SKM-1 treated with dmso at 0.1 percent for 144 hours (cell line): ENCODE data around the gene CENPP.

Source experiments
- DNase-seq: peaks from one replicate; lab custom pipeline; 2025; ENCODE audit not compliant: unreplicated experiment; lab: John Stamatoyannopoulos, UW

The CENPP gene

DNA sequence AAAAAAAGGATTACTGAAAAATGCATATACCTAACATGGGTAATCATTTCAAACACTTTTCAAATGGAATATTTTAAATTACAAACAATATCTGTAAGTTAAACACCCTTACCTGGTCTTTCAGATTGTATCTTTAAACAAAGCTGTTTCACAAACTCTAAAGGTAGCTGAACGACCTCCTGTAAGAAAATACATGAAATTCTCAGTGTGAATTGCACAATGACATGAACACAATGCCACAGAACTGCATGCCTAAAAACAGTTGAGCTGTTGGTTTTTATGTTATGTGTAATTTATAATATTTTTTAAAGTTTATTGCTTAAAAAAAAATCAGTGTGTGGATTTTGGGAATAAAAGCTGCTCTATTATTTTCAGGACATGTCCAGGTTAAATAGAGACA lies 326.7 kb downstream of the CENPP start:
- no peak for DNase-seq

GRCh38 chr9:92654481-92655301 lies 328.9 kb downstream of the CENPP start:
- no peak for DNase-seq

- no peak for DNase-seq
Observed at GRCh38 chr9:92655366-92655765, 329.6 kb downstream of the CENPP start.

DNA sequence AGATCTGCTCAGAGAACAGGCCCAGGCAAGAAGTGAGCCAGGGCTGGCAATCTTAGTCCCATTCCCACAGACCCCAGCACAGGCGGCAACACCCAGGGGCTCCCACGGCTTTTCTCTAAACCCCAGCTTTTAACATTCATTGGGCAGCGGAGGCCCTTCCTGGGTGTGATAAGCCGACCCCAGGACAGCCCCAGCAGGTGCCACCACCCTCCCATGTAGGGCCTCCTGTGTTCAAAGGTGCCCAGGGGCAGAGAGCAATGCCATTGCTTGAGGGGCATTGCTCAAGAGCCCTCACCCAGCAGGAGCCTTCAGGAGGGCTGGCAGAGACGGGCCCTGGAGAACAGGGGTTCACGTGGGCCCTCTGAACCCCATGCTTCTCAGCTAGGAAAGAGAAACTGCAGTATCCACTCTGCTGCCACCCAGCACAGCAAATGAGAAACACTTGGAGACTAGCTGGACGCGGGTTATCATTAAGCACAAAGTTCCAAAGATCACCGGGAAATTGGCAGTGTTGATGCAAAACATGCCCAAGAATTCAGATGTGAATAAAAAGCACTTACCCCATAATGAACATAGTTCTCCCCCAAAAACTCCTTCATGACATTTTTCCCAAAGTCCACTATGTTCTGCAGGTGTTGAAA lies 330.3 kb downstream of the CENPP start:
- DNase-seq: no peak

DNA sequence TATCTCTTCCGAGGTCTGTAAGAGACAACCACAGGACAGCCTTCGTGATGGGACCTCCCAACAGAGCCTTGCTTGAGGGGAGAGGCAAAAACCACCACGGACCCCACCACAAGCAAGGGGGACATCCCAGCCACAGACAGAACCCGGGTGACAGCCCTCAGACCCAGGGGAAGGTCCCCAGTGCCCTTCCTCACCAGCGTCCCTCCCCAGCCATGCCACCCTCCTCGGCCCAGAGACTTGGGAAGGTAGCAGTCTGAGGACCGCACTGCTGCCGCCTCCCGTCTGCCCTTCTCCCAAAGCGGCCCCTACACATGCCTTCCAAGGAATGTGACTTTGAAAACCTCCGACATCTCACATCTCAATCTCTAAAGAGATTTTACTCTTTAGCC lies 330.8 kb downstream of the CENPP start:
- DNase-seq: no peak

DNA sequence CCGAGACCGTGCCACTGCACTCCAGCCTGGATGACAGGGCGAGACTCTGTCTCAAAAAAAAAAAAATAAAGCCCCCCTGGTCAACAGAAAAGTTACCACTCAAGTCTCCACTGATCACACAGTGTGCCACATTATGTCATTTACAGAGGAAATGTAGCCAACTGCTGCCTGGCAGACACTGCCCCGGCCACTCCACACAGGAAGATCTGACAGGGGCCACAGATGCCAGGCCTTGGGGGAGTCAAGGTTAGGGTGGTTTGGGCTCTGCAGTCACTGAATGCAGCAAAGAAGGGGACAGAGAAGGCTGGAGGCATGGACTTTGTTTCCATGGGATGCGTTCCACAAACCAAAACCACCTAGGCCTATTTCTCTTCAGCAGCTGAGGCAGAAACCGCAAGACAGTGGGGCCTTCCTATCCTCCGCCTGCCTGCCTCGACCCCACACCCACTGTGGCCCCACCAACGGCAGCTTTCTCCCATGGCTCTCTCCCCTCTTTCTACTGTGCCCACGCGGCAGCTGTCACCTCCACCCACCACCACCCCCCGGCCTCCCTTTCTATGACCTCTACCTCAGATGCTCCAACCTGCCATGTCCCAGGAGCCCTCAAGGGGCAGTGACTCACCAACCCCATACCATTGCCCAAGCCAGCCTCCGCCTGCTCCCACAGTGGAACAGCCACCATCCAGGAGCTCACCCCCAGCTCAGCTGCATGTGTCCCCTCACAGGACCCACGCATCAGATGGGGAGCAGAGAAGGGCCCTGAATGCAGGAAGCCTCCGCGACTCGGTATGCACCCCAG lies 331.7 kb downstream of the CENPP start:
- DNase-seq: no peak

DNA sequence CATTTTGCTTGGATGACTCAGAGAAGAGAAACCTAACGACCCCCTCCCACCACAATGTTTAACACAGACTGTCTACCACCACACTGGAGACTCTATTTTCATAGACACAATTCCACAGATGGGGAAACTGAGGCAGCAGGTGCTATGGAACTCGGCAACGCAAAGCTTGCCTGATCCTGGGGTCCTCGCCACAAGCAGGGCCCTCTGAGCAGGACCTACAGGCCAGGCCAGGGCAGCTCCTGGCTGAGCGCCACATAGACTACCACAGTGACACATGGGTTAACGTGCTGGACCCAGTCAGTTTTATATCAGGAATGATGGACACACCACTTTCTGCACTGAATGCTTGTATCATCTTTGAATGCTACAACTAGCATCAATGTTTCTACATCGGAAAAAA lies 332.4 kb downstream of the CENPP start:
- DNase-seq: no peak

DNA sequence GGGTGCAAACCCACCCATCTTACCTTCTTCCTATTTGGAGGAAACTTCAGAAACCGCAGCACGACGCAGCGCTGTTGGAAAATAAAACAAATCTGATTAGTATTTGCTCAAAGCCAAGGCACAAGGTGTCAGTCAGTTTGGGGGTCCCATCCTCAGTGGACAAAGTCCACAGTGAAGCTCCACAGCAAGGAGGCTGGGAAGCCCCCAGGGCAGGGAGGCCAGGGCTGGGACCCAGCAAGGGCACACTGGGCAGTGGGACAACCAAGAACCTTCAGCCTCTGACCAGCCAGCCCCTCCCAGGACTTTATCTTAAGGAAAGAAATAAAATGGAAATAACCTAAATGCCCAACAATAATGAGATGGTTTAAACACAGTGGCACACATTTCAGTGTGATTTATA lies 332.9 kb downstream of the CENPP start:
- no peak for DNase-seq

DNA sequence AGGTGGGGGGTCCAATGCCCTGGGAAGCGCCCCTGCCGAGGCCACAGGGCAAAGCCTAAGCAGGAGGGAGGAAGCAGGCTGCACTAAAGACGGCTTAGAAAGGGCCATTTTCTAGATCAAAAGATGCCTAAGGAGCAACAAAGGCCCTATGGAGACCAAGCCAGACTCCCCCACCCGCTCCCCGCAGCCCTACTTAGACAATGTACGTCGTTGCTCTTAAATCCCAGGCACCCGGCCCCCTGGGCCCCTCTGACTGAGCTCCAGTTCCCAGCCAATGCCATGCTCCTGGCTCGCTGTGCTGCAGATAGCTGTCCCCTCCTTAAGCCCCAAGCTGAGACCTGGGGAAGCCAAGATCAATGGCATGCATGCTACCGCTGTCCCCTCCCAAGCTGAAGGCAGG lies 333.8 kb downstream of the CENPP start:
- DNase-seq: no peak

DNA sequence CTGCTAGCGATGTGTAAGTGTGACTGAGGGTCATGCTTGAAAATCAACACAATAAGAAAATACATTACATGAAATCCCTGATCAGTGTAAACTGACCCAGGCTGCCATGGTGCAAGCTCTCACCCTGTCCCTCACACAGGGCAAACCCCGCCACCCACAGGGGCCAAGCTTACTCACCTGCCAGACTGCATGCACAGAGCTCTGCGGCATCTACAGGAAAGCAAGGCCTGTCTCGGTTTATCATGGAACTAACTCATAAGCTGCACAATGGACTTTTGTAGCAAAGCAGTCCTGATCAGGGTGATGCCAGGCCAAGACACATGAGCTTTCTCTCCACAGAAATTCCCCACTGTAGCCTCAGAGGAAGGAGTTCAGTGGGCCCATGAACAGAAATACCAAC lies 334.5 kb downstream of the CENPP start:
- DNase-seq: no peak

- DNase-seq: no peak
Observed at GRCh38 chr9:92661127-92661526, 335.4 kb downstream of the CENPP start.

GRCh38 chr9:92661743-92662142 lies 336.0 kb downstream of the CENPP start:
- DNase-seq: no peak

GRCh38 chr9:92663126-92663525 lies 337.4 kb downstream of the CENPP start:
- DNase-seq: no peak

DNA sequence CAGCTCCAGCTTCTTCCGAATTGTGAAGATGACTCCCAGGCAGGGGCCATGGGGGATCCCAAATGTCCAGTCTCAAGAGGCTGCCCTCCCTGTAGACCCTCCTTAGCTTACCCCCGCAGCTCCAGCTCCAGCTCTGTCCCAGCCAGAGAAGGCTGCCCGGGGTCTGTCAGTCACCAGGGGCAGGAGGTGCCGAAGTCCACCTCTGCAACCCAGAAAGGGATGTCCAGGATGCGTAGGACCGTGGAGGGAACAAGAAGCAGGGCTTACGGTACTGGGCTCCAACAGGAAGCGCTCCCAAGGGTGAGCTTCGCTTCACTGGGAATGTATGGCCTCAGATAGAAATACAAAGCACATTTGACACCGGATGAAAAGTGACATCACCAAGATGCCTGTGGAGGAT lies 338.2 kb downstream of the CENPP start:
- DNase-seq: no peak

DNA sequence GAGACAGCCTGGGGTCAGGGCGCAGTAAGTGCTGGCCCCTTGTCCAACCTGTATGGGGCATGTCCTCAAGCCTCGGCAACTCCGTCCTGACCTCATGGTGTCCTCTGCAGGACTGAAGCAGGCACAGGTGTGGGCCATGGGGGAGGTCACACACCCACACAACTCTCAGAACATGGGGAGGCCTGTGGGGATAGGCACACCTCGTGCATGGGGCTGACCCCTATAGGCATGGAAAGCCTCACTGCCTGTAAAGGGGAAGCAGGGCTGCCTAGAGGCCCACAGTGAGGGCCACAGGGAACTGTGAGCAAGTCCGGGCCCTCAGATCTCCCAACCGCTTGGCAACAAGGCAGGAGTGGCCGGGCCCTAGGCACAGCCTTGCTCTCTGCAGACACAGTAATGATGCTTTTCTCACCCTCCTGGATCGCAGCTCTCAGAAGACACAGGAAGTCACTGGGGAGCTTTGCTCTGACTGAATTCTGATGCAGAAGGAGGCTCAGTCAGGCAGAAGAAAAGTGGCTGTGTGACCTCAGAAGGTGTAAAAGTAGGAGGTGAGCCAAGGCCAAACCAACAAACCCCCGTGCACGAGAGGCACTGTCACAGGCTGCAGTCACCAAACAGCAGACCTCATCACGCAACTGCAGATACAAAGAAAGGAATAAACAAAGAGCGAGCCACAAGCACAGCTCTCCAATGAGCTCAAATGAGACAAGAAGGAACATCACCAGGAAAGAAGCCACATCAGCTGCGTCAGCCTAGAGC lies 338.8 kb downstream of the CENPP start:
- DNase-seq: no peak

DNA sequence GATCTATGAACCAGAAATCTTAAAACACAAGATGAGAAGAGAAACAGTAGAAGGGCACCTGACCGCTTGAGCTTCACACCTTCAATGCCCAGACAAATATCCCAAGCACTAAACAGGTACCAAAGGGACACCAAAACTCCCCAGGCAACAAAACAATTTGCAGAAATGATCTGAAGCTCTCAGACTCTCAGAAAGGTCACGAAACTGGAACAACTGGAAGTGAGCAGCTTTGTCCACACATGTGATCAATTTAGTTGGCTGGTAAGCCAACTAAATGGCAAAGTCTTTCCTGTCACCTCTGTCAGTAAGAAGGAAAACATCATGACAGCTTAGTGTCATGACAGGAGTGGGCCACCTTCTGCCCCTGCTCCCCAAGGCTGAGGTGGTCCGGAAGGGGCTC lies 340.1 kb downstream of the CENPP start:
- no peak for DNase-seq

- no peak for DNase-seq
Observed at GRCh38 chr9:92666236-92666635, 340.5 kb downstream of the CENPP start.

- DNase-seq: no peak
Observed at GRCh38 chr9:92666912-92667532, 341.3 kb downstream of the CENPP start.

DNA sequence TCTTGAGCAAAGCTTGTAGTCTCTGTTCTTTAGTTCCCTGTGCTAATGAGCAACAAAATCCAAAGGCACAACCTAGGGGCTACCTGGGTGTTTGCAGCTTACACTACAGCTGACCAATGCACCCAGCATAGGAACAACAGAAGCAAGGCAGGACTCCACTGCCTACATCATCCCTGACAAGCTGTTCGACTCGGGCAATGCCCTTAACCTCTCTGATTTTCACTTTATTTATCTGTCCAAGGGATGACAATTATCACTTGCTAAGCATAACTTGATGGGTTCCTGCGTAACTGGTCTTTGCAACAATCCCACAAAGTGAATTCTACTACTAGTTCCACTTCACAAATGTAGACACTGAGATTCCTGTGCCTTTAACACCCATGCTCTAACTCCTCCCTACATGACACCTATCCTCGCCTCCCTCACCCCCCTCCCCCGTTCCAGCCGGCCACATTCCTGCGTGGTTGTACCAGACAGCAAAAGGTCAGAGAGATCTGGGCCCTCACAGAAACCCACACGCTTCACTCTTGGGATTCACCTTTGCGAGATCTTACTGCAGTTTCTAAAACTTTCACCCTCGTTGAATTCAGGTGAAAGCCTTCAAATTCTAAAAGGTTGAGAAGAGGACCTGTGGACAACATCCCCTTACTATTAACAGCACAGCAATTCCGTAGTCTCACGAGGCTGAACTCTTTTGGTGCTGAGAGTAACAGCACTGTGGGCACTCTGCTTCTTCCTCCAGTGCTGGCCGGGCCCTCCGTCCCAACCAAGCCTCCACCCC lies 343.2 kb downstream of the CENPP start:
- no peak for DNase-seq

GRCh38 chr9:92669527-92669889 lies 343.8 kb downstream of the CENPP start:
- no peak for DNase-seq
